Uterus (tissue), 4 donors: ENCODE results near the gene HSCB. TPM values are rescaled to one million over a fixed set of nuclear protein-coding genes. Genes with fewer than 3 reads are reported as not detected.
"Not testable (repeated sequence)": the region's sequence is repeated elsewhere in the genome, so short reads cannot be mapped to it uniquely, and the experiment has no call there.

Experiments used
- DNase-seq, 2 donors: peaks; one replicate each; pipeline ENCODE4 v3.0.0-alpha.2; 2019 to 2020
- H3K27ac ChIP-seq, 2 donors: fragments of 200-600 bp; sonication (generic); 1 replicate in 1 of 2; 2 replicates in 1 of 2; pipeline ENCODE4 v1.5.1; 2016 to 2018
- H3K27me3 ChIP-seq, 2 donors: fragments of 200-600 bp; sonication (generic); one replicate each; pipeline ENCODE4 v1.5.1; 2018 to 2019; ENCODE audit warnings: control low read depth in 1 of 2
- H3K36me3 ChIP-seq, 2 donors: fragments of 200-600 bp; sonication (generic); one replicate each; pipeline ENCODE4 v1.5.1; 2019; ENCODE audit warnings: control low read depth in 1 of 2
- H3K4me1 ChIP-seq, 2 donors: fragments of 200-600 bp; sonication (generic); one replicate each; pipeline ENCODE4 v1.5.1; 2018 to 2019; ENCODE audit warnings: control low read depth in 1 of 2
- H3K4me3 ChIP-seq, 2 donors: fragments of 200-600 bp; sonication (generic); 1 replicate in 1 of 2; 2 replicates in 1 of 2; pipeline ENCODE4 v1.5.1; 2018 to 2019; ENCODE audit warnings: mild to moderate bottlenecking in 1 of 2
- H3K9me3 ChIP-seq, 2 donors: fragments of 200-600 bp; sonication (generic); one replicate each; pipeline ENCODE4 v1.5.1; 2019; ENCODE audit warnings: control low read depth in 1 of 2
- CTCF ChIP-seq, 4 experiments: fragments of 200-600 bp in 2 of 4; fragments of 450-650 bp in 2 of 4; sonication (generic) in 2 of 4; IDR thresholded peaks; one replicate each; pipeline ENCODE4 v1.5.1; 2016 to 2019; ENCODE audit warnings: antibody characterized with exemption in 4 of 4, mild to moderate bottlenecking in 2 of 4, moderate library complexity in 1 of 4
- POLR2A ChIP-seq, 2 donors: fragments of 450-650 bp; IDR thresholded peaks; one replicate each; pipeline ENCODE4 v1.6.1; 2016; ENCODE audit warnings: antibody characterized with exemption in 2 of 2, mild to moderate bottlenecking in 1 of 2, moderate library complexity in 1 of 2
- intact Hi-C: fragments of 100-400 bp; cut with DNase I; formaldehyde crosslinking; loops from one replicate; pipeline ENCODE4 v1.15.1; 2023; ENCODE audit warnings: low total_unique reads
- total RNA-seq, 4 donors: library from RNA; depleted of rRNA in 3 of 4; stranded (reverse); fragments of >200 nt in 3 of 4; gene quantifications; one replicate each; pipeline versions ENCODE4 v1.1.0 to v1.2.4, GENCODE V29; 2014 to 2023
- donor health status: DM: yes; HTN: yes; CAD: no.

HSCB gene
- total RNA-seq, 4 donors from 2014 or later, result 13.6 to 52.4 (median 15.9) TPM

- H3K4me1 ChIP-seq, result no peaks in the 10 kb centered on the region
- no peaks in the 10 kb centered on the region for H3K36me3 ChIP-seq
- H3K4me3 ChIP-seq, result no peak overlapping the region
- no peak for DNase-seq
- H3K27ac ChIP-seq, result no peak overlapping the region
- TF ChIP-seq POLR2A (IDR thresholded peaks at IDR 0.05), result no peak
- TF ChIP-seq CTCF (IDR thresholded peaks at IDR 0.05), result no peak
- intact Hi-C loops, result no loop called here
- no peaks in the 10 kb centered on the region for H3K9me3 ChIP-seq
- H3K27me3 ChIP-seq, result no peaks in the 10 kb centered on the region
Observed at GRCh38 chr22:28728621-28729313, 13.1 kb upstream of the HSCB start.

GRCh38 chr22:28730179-28730578 lies 11.7 kb upstream of the HSCB start:
- H3K4me3 ChIP-seq, result no peak overlapping the region

GRCh38 chr22:28734393-28734792 lies 7.4 kb upstream of the HSCB start:
- no peaks in the 10 kb centered on the region for H3K36me3 ChIP-seq
- no peaks in the 10 kb centered on the region for H3K4me1 ChIP-seq
- no peak for DNase-seq
- no peaks in the 10 kb centered on the region for H3K27me3 ChIP-seq
- no peaks in the 10 kb centered on the region for H3K9me3 ChIP-seq
- TF ChIP-seq CTCF (IDR thresholded peaks at IDR 0.05) (no peak), POLR2A (IDR thresholded peaks at IDR 0.05) (no peak)
- H3K27ac ChIP-seq, result no peak overlapping the region
- intact Hi-C loops, result no loop called here
- no peak overlapping the region for H3K4me3 ChIP-seq

More at GRCh38 chr22:28730179-28730578, 11.7 kb upstream of the HSCB start:
- H3K9me3 ChIP-seq, result no peaks in the 10 kb centered on the region
- no peaks in the 10 kb centered on the region for H3K4me1 ChIP-seq
- H3K36me3 ChIP-seq, result no peaks in the 10 kb centered on the region
- H3K27ac ChIP-seq, result no peak overlapping the region
- TF ChIP-seq POLR2A (IDR thresholded peaks at IDR 0.05), result no peak
- no peak for TF ChIP-seq CTCF (IDR thresholded peaks at IDR 0.05)
- DNase-seq, result no peak
- no peaks in the 10 kb centered on the region for H3K27me3 ChIP-seq
- intact Hi-C loops, result no loop called here

GRCh38 chr22:28736301-28737155 lies 5.3 kb upstream of the HSCB start:
- Histone ChIP-seq H3K4me3 (no peak overlapping the region), H3K9me3 (no peaks in the 10 kb centered on the region), H3K4me1 (peaks cover 0 to 4% of the 10 kb centered on the region in 2 donors), H3K27ac (no peak overlapping the region), H3K36me3 (no peaks in the 10 kb centered on the region), H3K27me3 (no peaks in the 10 kb centered on the region)
- intact Hi-C loops, result no loop called here
- DNase-seq, result no peak
- no peak for TF ChIP-seq POLR2A (IDR thresholded peaks at IDR 0.05)
- TF ChIP-seq CTCF (IDR thresholded peaks at IDR 0.05), result no peak

GRCh38 chr22:28737701-28738100 lies 4.1 kb upstream of the HSCB start:
- no peak for DNase-seq

GRCh38 chr22:28738876-28739275 lies 3.0 kb upstream of the HSCB start:
- H3K4me3 ChIP-seq, intact Hi-C loops, H3K27ac ChIP-seq, H3K4me1 ChIP-seq, H3K9me3 ChIP-seq, DNase-seq, H3K36me3 ChIP-seq, H3K27me3 ChIP-seq: not testable (repeated sequence)

More at GRCh38 chr22:28737701-28738100, 4.1 kb upstream of the HSCB start:
- Histone ChIP-seq H3K4me1 (peaks cover 0 to 4% of the 10 kb centered on the region in 2 donors), H3K27me3 (no peaks in the 10 kb centered on the region), H3K4me3 (no peak overlapping the region), H3K36me3 (no peaks in the 10 kb centered on the region), H3K27ac (no peak overlapping the region), H3K9me3 (no peaks in the 10 kb centered on the region)
- no peak for TF ChIP-seq CTCF (IDR thresholded peaks at IDR 0.05)
- no peak for TF ChIP-seq POLR2A (IDR thresholded peaks at IDR 0.05)
- intact Hi-C loops, result no loop called here
